Endometrial microvascular endothelial cells (primary cell): ENCODE results near the gene ANXA3. TPM values are rescaled to one million over a fixed set of nuclear protein-coding genes. Genes with fewer than 3 reads are reported as not detected.
"Not testable (repeated sequence)": the region's sequence is repeated elsewhere in the genome, so short reads cannot be mapped to it uniquely, and the experiment has no call there.

Experiments used
- in situ Hi-C: cut with HindIII; loops from 2 replicates; pipeline ENCODE4 v1.10.0; 2017; ENCODE audit warnings: low sequenced_read_pairs, low pct_unique_long_range_greater_than_20kb; ENCODE audit errors: inconsistent ontology term
- total RNA-seq: library from RNA; depleted of rRNA; stranded (reverse); fragments of >200 nt; gene quantifications from one replicate; pipeline ENCODE4 v1.2.3, GENCODE V29; 2015; ENCODE audit errors: inconsistent ontology term

The ANXA3 gene
- total RNA-seq = 259 TPM

- in situ Hi-C loops = no loop called here
These were observed at the start of gene ANXA3 for GRCh38 chr4:78551420-78552351. Gene ANXA3 (plus strand): TSS chr4:78551770. CDS start chr4:78554474, 2,704 bp downstream.

- in situ Hi-C loops = not testable (repeated sequence)
These were observed 45.3 kb upstream of the ANXA3 start for GRCh38 chr4:78506260-78506659.

GRCh38 chr4:78509043-78509442 is 42.5 kb upstream of the ANXA3 start:
- in situ Hi-C loops = no loop called here

GRCh38 chr4:78510108-78510507 is 41.5 kb upstream of the ANXA3 start:
- in situ Hi-C loops = no loop called here

- in situ Hi-C loops = no loop called here
These were observed 40.9 kb upstream of the ANXA3 start for GRCh38 chr4:78510681-78511080.

GRCh38 chr4:78512357-78512920 is 39.1 kb upstream of the ANXA3 start:
- in situ Hi-C loops = no loop called here

GRCh38 chr4:78513411-78513975 is 38.1 kb upstream of the ANXA3 start:
- in situ Hi-C loops = no loop called here

- in situ Hi-C loops = no loop called here
These were observed 34.4 kb upstream of the ANXA3 start for GRCh38 chr4:78517050-78517652.

GRCh38 chr4:78518561-78518960 is 33.0 kb upstream of the ANXA3 start:
- in situ Hi-C loops = no loop called here

- in situ Hi-C loops = no loop called here
These were observed 31.6 kb upstream of the ANXA3 start for GRCh38 chr4:78519962-78520361.

GRCh38 chr4:78520808-78521226 is 30.8 kb upstream of the ANXA3 start:
- in situ Hi-C loops = no loop called here

- in situ Hi-C loops = no loop called here
These were observed 27.6 kb upstream of the ANXA3 start for GRCh38 chr4:78524009-78524408.

GRCh38 chr4:78525559-78525958 is 26.0 kb upstream of the ANXA3 start:
- in situ Hi-C loops = no loop called here

- in situ Hi-C loops = no loop called here
These were observed 24.5 kb upstream of the ANXA3 start for GRCh38 chr4:78527103-78527502.

- in situ Hi-C loops = no loop called here
These were observed 24.0 kb upstream of the ANXA3 start for GRCh38 chr4:78527555-78527954.

GRCh38 chr4:78528327-78528726 is 23.2 kb upstream of the ANXA3 start:
- in situ Hi-C loops = no loop called here

- in situ Hi-C loops = no loop called here
These were observed 21.9 kb upstream of the ANXA3 start for GRCh38 chr4:78529569-78530209.

GRCh38 chr4:78532046-78532445 is 19.5 kb upstream of the ANXA3 start:
- in situ Hi-C loops = no loop called here

GRCh38 chr4:78533854-78534253 is 17.7 kb upstream of the ANXA3 start:
- in situ Hi-C loops = no loop called here
